ENCODE data around the gene CCDC17.

- TF ChIP-seq, protein P1, sequence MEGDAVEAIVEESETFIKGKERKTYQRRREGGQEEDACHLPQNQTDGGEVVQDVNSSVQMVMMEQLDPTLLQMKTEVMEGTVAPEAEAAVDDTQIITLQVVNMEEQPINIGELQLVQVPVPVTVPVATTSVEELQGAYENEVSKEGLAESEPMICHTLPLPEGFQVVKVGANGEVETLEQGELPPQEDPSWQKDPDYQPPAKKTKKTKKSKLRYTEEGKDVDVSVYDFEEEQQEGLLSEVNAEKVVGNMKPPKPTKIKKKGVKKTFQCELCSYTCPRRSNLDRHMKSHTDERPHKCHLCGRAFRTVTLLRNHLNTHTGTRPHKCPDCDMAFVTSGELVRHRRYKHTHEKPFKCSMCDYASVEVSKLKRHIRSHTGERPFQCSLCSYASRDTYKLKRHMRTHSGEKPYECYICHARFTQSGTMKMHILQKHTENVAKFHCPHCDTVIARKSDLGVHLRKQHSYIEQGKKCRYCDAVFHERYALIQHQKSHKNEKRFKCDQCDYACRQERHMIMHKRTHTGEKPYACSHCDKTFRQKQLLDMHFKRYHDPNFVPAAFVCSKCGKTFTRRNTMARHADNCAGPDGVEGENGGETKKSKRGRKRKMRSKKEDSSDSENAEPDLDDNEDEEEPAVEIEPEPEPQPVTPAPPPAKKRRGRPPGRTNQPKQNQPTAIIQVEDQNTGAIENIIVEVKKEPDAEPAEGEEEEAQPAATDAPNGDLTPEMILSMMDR (IDR thresholded peaks at IDR 0.05) = no peak
- no peak for TF ChIP-seq EZH2phosphoT487 (IDR thresholded peaks at IDR 0.05)
Measured at GRCh38 chr1:45629035-45629434, 5.2 kb upstream of the CCDC17 start.

Measured in neural progenitor cell (in vitro differentiated cells).